Measurements from ENCODE around the gene OR52W1. TPM values are rescaled to one million over a fixed set of nuclear protein-coding genes. Genes with fewer than 3 reads are reported as not detected.

The OR52W1 gene
- total RNA-seq, 1 experiment from 2014 or later = not detected

Other genes starting within 250 kb of the OR52W1 start
- gene OR56A5, start 230.7 kb upstream of the OR52W1 start, total RNA-seq (2014; rRNA removed; shearing (Covaris generic); ENCODE audit: low replicate concordance) = not detected in 2 replicates
- not detected in 2 replicates for gene OR52L1, start 212.2 kb upstream of the OR52W1 start, total RNA-seq (2014; rRNA removed; shearing (Covaris generic); ENCODE audit: low replicate concordance)
- not detected in 2 replicates for gene OR56A4, start 192.3 kb upstream of the OR52W1 start, total RNA-seq (2014; rRNA removed; shearing (Covaris generic); ENCODE audit: low replicate concordance)
- not detected in 2 replicates for gene OR56A1, start 168.5 kb upstream of the OR52W1 start, total RNA-seq (2014; rRNA removed; shearing (Covaris generic); ENCODE audit: low replicate concordance)
- not detected in 2 replicates for gene OR56B4, start 91.5 kb upstream of the OR52W1 start, total RNA-seq (2014; rRNA removed; shearing (Covaris generic); ENCODE audit: low replicate concordance)
- 0.26 TPM in 1 of 2 replicates, not detected in the other for gene OR52B2, start 28.9 kb upstream of the OR52W1 start, total RNA-seq (2014; rRNA removed; shearing (Covaris generic); ENCODE audit: low replicate concordance)
- gene C11orf42, start 6.3 kb downstream of the OR52W1 start, total RNA-seq (2014; rRNA removed; shearing (Covaris generic); ENCODE audit: low replicate concordance) = not detected in 2 replicates
- 33.9 and 53.8 TPM in 2 replicates for gene FHIP1B, start 35.4 kb downstream of the OR52W1 start, total RNA-seq (2014; rRNA removed; shearing (Covaris generic); ENCODE audit: low replicate concordance)
- 1.7 and 2.0 TPM in 2 replicates for gene CNGA4, start 39.9 kb downstream of the OR52W1 start, total RNA-seq (2014; rRNA removed; shearing (Covaris generic); ENCODE audit: low replicate concordance)
- gene CCKBR, start 60.6 kb downstream of the OR52W1 start, total RNA-seq (2014; rRNA removed; shearing (Covaris generic); ENCODE audit: low replicate concordance) = not detected in 2 replicates
- gene CAVIN3, start 121.3 kb downstream of the OR52W1 start, total RNA-seq (2014; rRNA removed; shearing (Covaris generic); ENCODE audit: low replicate concordance) = not detected in 2 replicates
- 2.3 and 2.9 TPM in 2 replicates for gene SMPD1, start 191.2 kb downstream of the OR52W1 start, total RNA-seq (2014; rRNA removed; shearing (Covaris generic); ENCODE audit: low replicate concordance)
- gene APBB1, start 219.9 kb downstream of the OR52W1 start, total RNA-seq (2014; rRNA removed; shearing (Covaris generic); ENCODE audit: low replicate concordance) = not detected in 2 replicates
- 0.22 TPM in 1 of 2 replicates, not detected in the other for gene HPX, start 241.8 kb downstream of the OR52W1 start, total RNA-seq (2014; rRNA removed; shearing (Covaris generic); ENCODE audit: low replicate concordance)

Data from Karpas-422 (cell line).